RWPE1 (cell line): ENCODE measurements around the gene LPXN.

ENCODE experiments used
- CTCF ChIA-PET: fragments of 350-600 bp; sonication (Branson Sonifier 250); formaldehyde crosslinking; extraction: SDS; loops from one replicate; lab custom pipeline; 2021; lab: Yijun Ruan, JAX
- POLR2A ChIA-PET: fragments of 400-600 bp; formaldehyde crosslinking; extraction: SDS; loops from one replicate; lab custom pipeline; 2020; ENCODE audit warnings: antibody characterized with exemption; ENCODE audit not compliant: low non-redundant PET; lab: Yijun Ruan, JAX
- DNase-seq: peaks from one replicate; pipeline ENCODE4 v3.0.0; 2012; ENCODE audit warnings: low spot score
- H3K27ac ChIP-seq: fragments of 450-650 bp; 2 replicates; pipeline ENCODE4 v1.5.1; 2017
- CTCF ChIP-seq: fragments of 450-650 bp; conservative IDR thresholded peaks from 2 replicates; pipeline ENCODE4 v1.5.1; 2017; ENCODE audit warnings: low read depth, mild to moderate bottlenecking

Gene LPXN

GRCh38 chr11:58506935-58507334 is 68.7 kb downstream of the LPXN start:
- DNase-seq, result no peak
- POLR2A ChIA-PET, result no interaction called here
- no peak for TF ChIP-seq CTCF
- CTCF ChIA-PET, result no interaction called here
- no peak overlapping the region for H3K27ac ChIP-seq

DNA sequence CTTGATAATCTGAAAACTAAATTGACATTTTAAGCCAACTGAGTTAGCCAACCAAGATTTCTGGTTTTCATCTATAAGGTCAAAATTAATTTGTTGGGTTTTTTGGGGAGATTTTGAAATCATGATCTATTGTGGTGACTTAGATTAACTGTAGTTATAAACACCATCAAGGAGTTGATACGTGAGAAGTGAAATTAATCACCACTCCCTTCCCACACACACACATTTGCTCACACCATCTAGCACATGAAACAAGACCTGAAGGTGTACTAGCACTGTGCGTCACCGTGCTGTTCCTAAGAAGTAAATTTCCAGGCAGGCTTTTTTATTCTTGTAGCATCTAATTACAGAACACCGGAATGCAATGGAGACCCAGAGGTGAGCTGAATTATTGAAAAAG is 69.8 kb downstream of the LPXN start:
- TF ChIP-seq CTCF, result no peak
- ChIA-PET POLR2A (no interaction called here), CTCF (interaction anchor here (0.6 kb wide), 2 partner anchors 110 to 864 kb away, joined by 3 read pairs; no protein-coding TSS in a partner anchor)
- H3K27ac ChIP-seq, result no peak overlapping the region
- DNase-seq, result no peak

- ChIA-PET CTCF (interaction anchor here (0.6 to 1.0 kb wide), 2 partner anchors 9 to 1155 kb away, joined by 3 read pairs; no protein-coding TSS in a partner anchor), POLR2A (no interaction called here)
- no peak overlapping the region for H3K27ac ChIP-seq
Observed at GRCh38 chr11:58504232-58504631, 71.4 kb downstream of the LPXN start.

DNA sequence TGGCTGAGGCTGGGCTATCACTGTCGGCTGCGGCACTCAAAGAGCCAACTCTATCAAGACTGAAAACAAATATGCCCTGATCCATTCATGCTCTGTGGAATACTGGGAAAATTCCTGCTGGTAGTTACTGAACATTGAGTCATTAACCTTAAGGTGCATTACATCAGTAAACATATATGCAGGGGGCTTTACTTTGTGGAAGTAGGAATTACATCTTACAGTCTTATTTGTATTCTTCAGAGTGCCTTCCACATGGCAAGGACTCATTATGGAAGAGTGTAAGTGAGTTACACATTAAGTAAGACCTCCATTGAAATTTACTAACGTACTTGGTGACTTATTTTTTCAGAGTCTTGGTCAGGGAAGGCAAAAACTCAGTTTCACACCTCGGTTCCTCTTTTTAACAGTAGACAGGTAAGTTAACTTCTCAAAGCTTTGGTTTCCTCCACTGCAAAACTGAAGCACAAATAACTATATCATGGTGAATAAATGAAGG is 72.2 kb downstream of the LPXN start:
- POLR2A ChIA-PET, result no interaction called here
- no peak for DNase-seq
- no peak overlapping the region for H3K27ac ChIP-seq
- CTCF ChIA-PET, result interaction anchor here (0.8 kb wide), 1 partner anchor 936 kb away, joined by 3 read pairs; the partner anchor contains the start of gene UBE2L6
- no peak for TF ChIP-seq CTCF

More at GRCh38 chr11:58504232-58504631, 71.4 kb downstream of the LPXN start:
- DNase-seq, result no peak
- TF ChIP-seq CTCF, result no peak

DNA sequence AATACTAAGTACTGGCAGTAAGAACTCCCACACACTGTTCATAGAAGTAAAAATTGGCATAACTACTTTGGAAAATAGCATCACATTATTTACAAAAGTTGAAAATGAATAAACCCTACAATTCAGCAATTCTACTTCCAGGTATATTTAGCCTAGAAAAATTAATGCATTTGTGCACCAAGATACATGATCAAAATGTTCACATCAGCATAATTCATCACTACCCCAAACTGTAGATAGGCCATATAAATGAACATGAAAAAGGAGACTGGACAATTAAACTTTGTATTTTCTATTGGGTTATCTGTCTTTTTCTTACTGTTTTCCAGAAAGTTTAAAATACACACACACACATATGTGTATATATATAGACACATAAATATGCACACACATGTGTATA is 73.7 kb downstream of the LPXN start:
- no peak overlapping the region for H3K27ac ChIP-seq
- no peak for TF ChIP-seq CTCF
- POLR2A ChIA-PET, result no interaction called here
- no peak for DNase-seq
- CTCF ChIA-PET, result interaction anchor here (0.7 kb wide), 1 partner anchor 684 kb away, joined by 3 read pairs; no protein-coding TSS in a partner anchor

DNA sequence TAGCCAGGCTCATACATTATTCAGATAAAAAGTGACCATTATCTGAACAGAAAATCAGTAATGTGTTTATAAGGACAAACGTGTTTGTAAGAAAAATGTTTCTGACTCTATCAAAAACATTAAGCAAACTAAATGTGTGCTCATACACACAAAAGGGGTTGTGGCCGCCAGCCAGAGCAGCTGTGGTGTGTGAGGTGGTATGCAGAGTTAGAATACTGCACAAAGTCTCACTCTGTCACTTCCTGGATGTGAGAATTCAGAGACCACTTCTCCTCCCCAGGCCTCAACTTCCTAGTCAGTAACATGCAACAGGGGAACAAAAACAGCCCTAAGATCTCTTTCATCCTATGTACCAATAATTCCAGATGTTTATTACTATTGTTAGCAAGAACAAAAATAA is 77.2 kb downstream of the LPXN start:
- ChIA-PET CTCF (no interaction called here), POLR2A (no interaction called here)
- H3K27ac ChIP-seq, result no peak overlapping the region
- DNase-seq, result no peak
- no peak for TF ChIP-seq CTCF
